ENCODE measurements around the gene PTK7. TPM values are rescaled to one million over a fixed set of nuclear protein-coding genes. Genes with fewer than 3 reads are reported as not detected.

Gene PTK7
- total RNA-seq, 1 experiment from 2014 or later = 165 TPM

- no peaks in the 10 kb centered on the region for H3K9me3 Mint-ChIP-seq
- TF ChIP-seq HMGA2 (CRISPR knock-in tag; IDR thresholded peaks at IDR 0.05) (no peak), ZNF121 (CRISPR knock-in tag; IDR thresholded peaks at IDR 0.05) (no peak), FOXP4 (CRISPR knock-in tag; IDR thresholded peaks at IDR 0.05) (no peak), EMX1 (CRISPR knock-in tag; IDR thresholded peaks at IDR 0.05) (no peak), CBFB (CRISPR knock-in tag; IDR thresholded peaks at IDR 0.05; ENCODE audit: low read depth) (no peak), CREB1 (CRISPR knock-in tag; IDR thresholded peaks at IDR 0.05) (no peak), ZNF138 (CRISPR knock-in tag; conservative IDR thresholded peaks at IDR 0.05) (no peak), PRDM15 (CRISPR knock-in tag; IDR thresholded peaks at IDR 0.05) (no peak), TEAD4 (CRISPR knock-in tag; IDR thresholded peaks at IDR 0.05) (no peak), ATF6 (CRISPR knock-in tag; IDR thresholded peaks at IDR 0.05) (no peak), STAT6 (CRISPR knock-in tag; conservative IDR thresholded peaks at IDR 0.05; ENCODE audit: low read depth) (no peak)
- no peaks in the 10 kb centered on the region for H3K27me3 Mint-ChIP-seq (ENCODE audit: low read depth)
- peak overlapping the region; percentile 36; the same call in 1 of the 2 replicates for H3K27ac Mint-ChIP-seq
- POLR2A ChIA-PET = interaction anchor here (1.7 kb wide), 1 partner anchor 14 kb away, joined by 3 read pairs; no protein-coding TSS in a partner anchor
- peaks cover 53% of the 10 kb centered on the region for H3K36me3 Mint-ChIP-seq
- CTCF ChIA-PET = interaction anchor here (0.5 to 2.5 kb wide), 5 partner anchors 13 to 1015 kb away, joined by 3 to 10 read pairs (median 3); partner anchors contain the start of genes CUL7 and RRP36
- DNase-seq (ENCODE audit: low spot score) = no peak
- H3K4me3 Mint-ChIP-seq = no peak overlapping the region
- no peak for ATAC-seq
- H3K4me1 Mint-ChIP-seq = no peaks in the 10 kb centered on the region
These were observed 42.0 kb upstream of the PTK7 start for GRCh38 chr6:43034190-43034525.

- Mint-ChIP-seq H3K4me3 (no peak overlapping the region), H3K36me3 (peaks cover 49% of the 10 kb centered on the region), H3K9me3 (no peaks in the 10 kb centered on the region), H3K4me1 (no peaks in the 10 kb centered on the region), H3K27me3 (ENCODE audit: low read depth) (no peaks in the 10 kb centered on the region), H3K27ac (no peak overlapping the region)
- no peak for DNase-seq (ENCODE audit: low spot score)
- CTCF ChIA-PET = interaction anchor here (1.0 to 2.5 kb wide), 3 partner anchors 14 to 108 kb away, joined by 3 to 10 read pairs (median 6); partner anchors contain the start of genes KLHDC3, MEA1 and RRP36
- POLR2A ChIA-PET = interaction anchor here (0.9 to 1.7 kb wide), 2 partner anchors 15 to 18 kb away, joined by 3 read pairs; partner anchors contain the start of gene CUL7
- TF ChIP-seq TEAD1 (CRISPR knock-in tag; IDR thresholded peaks at IDR 0.05) = no peak
- ATAC-seq = no peak
These were observed 40.5 kb upstream of the PTK7 start for GRCh38 chr6:43035495-43036194.

Measured in WTC11 (cell line).